Kidney (tissue), 14 donors: ENCODE measurements around the gene SNX14. TPM values are rescaled to one million over a fixed set of nuclear protein-coding genes. Genes with fewer than 3 reads are reported as not detected.
"Not testable (repeated sequence)": the region's sequence is repeated elsewhere in the genome, so short reads cannot be mapped to it uniquely, and the experiment has no call there.

Experiments used
- DNase-seq, 5 donors: peaks; one replicate each; pipeline ENCODE4 v3.0.0-alpha.2; 2013 to 2020
- FAIRE-seq: peaks from 2 replicates; lab custom pipeline; 2012; peaks lifted over from hg19 to GRCh38; lab: Jason Lieb, UNC
- H3K27ac ChIP-seq, 2 donors: one replicate each; pipeline ENCODE4 v1.7.0; 2013; ENCODE audit warnings: low read depth in 2 of 2, low read length in 2 of 2, inconsistent platforms in 1 of 2
- H3K27me3 ChIP-seq: one replicate; pipeline ENCODE4 v1.7.1; 2013; ENCODE audit warnings: low read length, inconsistent platforms; ENCODE audit not compliant: control insufficient read depth, insufficient read depth
- H3K36me3 ChIP-seq, 3 donors: one replicate each; pipeline versions ENCODE4 v1.7.0 to v1.7.1; 2013; ENCODE audit warnings: low read length in 3 of 3, control low read depth in 1 of 3, inconsistent platforms in 1 of 3; ENCODE audit not compliant: insufficient read depth in 3 of 3, control insufficient read depth in 2 of 3
- H3K4me1 ChIP-seq, 3 donors: one replicate each; pipeline versions ENCODE4 v1.7.0 to v1.7.1; 2013; ENCODE audit warnings: low read length in 3 of 3, inconsistent platforms in 1 of 3, low read depth in 1 of 3; ENCODE audit not compliant: control insufficient read depth in 2 of 3, insufficient read depth in 2 of 3
- H3K4me3 ChIP-seq, 3 donors: one replicate each; pipeline versions ENCODE4 v1.7.0 to v1.8.1; 2013; ENCODE audit warnings: low read length in 3 of 3, control low read depth in 1 of 3, inconsistent platforms in 1 of 3
- H3K9ac ChIP-seq, 3 donors: one replicate each; pipeline versions ENCODE4 v1.7.0 to v1.7.1; 2013; ENCODE audit warnings: low read length in 3 of 3, control low read depth in 1 of 3, inconsistent platforms in 1 of 3
- H3K9me3 ChIP-seq, 3 donors: one replicate each; pipeline versions ENCODE4 v1.7.0 to v1.7.1; 2013; ENCODE audit warnings: low read length in 3 of 3, control low read depth in 1 of 3, inconsistent platforms in 1 of 3; ENCODE audit not compliant: control insufficient read depth in 2 of 3, insufficient read depth in 1 of 3
- CTCF ChIP-seq: IDR thresholded peaks from 3 replicates; pipeline ENCODE4 v1.5.1; 2012; ENCODE audit warnings: mild to moderate bottlenecking, moderate library complexity, borderline replicate concordance; ENCODE audit not compliant: insufficient read depth; ENCODE audit errors: extremely low read depth
- intact Hi-C: fragments of 100-400 bp; cut with DNase I; formaldehyde crosslinking; loops from one replicate; pipeline ENCODE4 v1.11.1; 2022
- polyA plus RNA-seq: library from polyadenylated mRNA; stranded (reverse); fragments of 350-450 nt; fragmentation: Illumina TruSeq; extraction: RNeasy Lipid Tissue Mini Kit (QIAGEN cat#74804); gene quantifications from one replicate; pipeline ENCODE4 v1.2.3, GENCODE V29; 2014; ENCODE audit warnings: low read depth, low replicate concordance; ENCODE audit not compliant: insufficient read depth
- total RNA-seq: library from RNA; stranded (reverse); fragmentation: NEBNext Ultra II Directional; extraction: Animal tissue kit (Norgen Biotek cat#: 25700); gene quantifications from one replicate; pipeline ENCODE4 v1.2.1, GENCODE V29; 2021
- donor health status: control.
- donor health status: control.
- donor health status: control.
- donor health status: control.
- donor health status: control.
- donor health status: DM: yes; HTN: yes; CAD: no.
- donor health status: Normal renal cell carcinoma (clear cell type).

SNX14 gene
- total and polyA plus RNA-seq, 2 donors from 2014 or later: 100 to 125 TPM

GRCh38 chr6:85565736-85566135 is 27.9 kb downstream of the SNX14 start:
- Histone ChIP-seq H3K4me3 (no peak overlapping the region), H3K9ac (no peak overlapping the region), H3K36me3 (no peaks in the 10 kb centered on the region), H3K27ac (no peak overlapping the region), H3K9me3 (no peaks in the 10 kb centered on the region), H3K4me1 (no peaks in the 10 kb centered on the region), H3K27me3 (no peaks in the 10 kb centered on the region)
- DNase-seq (no peak), FAIRE-seq (no peak)
- intact Hi-C loops: no loop called here
- TF ChIP-seq CTCF: no peak

- H3K9me3 ChIP-seq, H3K27ac ChIP-seq, H3K4me1 ChIP-seq, H3K9ac ChIP-seq, FAIRE-seq, DNase-seq, H3K36me3 ChIP-seq, H3K4me3 ChIP-seq, H3K27me3 ChIP-seq, intact Hi-C loops: not testable (repeated sequence)
These were observed 29.4 kb downstream of the SNX14 start for GRCh38 chr6:85564223-85564622.

- FAIRE-seq (no peak), DNase-seq (no peak)
- Histone ChIP-seq H3K36me3 (no peaks in the 10 kb centered on the region), H3K27me3 (no peaks in the 10 kb centered on the region), H3K4me3 (no peak overlapping the region), H3K9ac (no peak overlapping the region), H3K9me3 (no peaks in the 10 kb centered on the region), H3K4me1 (no peaks in the 10 kb centered on the region), H3K27ac (no peak overlapping the region)
- intact Hi-C loops: no loop called here
- TF ChIP-seq CTCF: no peak
These were observed 31.8 kb downstream of the SNX14 start for GRCh38 chr6:85561750-85562357.

- no peak for TF ChIP-seq CTCF
- H3K4me3 ChIP-seq: no peak overlapping the region
- FAIRE-seq (no peak), DNase-seq (no peak)
- H3K9me3 ChIP-seq: no peaks in the 10 kb centered on the region
- no peak overlapping the region for H3K9ac ChIP-seq
- no peak overlapping the region for H3K27ac ChIP-seq
- no peaks in the 10 kb centered on the region for H3K4me1 ChIP-seq
- intact Hi-C loops: no loop called here
- H3K36me3 ChIP-seq: no peaks in the 10 kb centered on the region
- no peaks in the 10 kb centered on the region for H3K27me3 ChIP-seq
These were observed 36.5 kb downstream of the SNX14 start for GRCh38 chr6:85556992-85557668.
